Endometrium (tissue), 2 donors: ENCODE data around the gene ITGBL1.

Experiments used
- FAIRE-seq: peaks from 2 replicates; lab custom pipeline; 2012; peaks lifted over from hg19 to GRCh38; lab: Jason Lieb, UNC
- donor health status: control.
- donor health status: control.

Gene ITGBL1

DNA sequence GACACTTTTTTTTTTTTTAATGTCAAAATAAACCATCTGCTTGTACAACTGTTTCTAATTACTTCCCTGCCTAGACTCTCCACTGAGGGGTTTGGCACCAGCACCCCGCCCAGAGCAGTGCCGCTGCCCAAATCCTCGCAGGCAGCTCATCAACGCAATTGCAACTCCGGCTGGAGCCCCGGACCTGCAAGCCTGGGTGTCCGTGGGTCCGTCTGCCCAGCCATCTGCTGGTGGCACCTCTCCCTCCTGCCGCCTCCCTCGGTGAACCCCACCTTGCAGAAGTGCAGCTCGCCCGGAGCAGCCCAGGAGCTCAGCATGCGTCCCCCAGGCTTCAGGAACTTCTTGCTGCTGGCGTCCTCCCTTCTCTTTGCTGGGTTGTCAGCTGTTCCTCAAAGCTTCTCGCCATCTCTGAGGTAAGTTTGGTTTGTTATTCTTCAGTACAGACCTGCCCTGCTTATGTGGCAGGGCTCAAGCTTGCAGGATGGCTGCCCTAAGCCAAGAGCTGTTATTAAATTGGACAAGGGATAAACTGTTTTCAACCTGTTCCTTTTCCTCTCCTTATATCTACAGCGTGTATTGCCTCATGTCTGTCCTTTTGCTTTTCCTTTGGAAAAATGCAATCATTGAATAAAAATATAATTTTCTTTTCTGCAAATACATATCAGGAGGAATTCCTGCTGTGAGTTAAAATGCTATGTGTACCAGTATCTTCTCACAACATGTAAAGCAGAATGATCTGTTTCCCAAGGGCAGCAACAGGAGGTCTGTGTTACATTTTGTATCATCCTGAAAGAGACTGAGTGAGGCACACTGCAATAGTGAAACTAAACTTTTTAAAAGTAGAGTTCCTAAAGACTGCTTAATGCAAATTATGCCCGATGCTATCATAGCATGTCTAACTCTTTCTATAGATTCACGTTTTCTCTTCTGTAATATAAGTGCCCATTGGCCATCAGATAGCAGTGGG lies at the start of gene ITGBL1:
ITGBL1 (plus strand) TSS at position 157 of the 967 bp plus-strand sequence; CDS start at position 316, 159 bp downstream.
- FAIRE-seq: no peak

- FAIRE-seq: no peak
Observed at GRCh38 chr13:101406791-101407190, 45.7 kb upstream of the ITGBL1 start.

- FAIRE-seq: no peak
Observed at GRCh38 chr13:101408154-101408553, 44.3 kb upstream of the ITGBL1 start.

DNA sequence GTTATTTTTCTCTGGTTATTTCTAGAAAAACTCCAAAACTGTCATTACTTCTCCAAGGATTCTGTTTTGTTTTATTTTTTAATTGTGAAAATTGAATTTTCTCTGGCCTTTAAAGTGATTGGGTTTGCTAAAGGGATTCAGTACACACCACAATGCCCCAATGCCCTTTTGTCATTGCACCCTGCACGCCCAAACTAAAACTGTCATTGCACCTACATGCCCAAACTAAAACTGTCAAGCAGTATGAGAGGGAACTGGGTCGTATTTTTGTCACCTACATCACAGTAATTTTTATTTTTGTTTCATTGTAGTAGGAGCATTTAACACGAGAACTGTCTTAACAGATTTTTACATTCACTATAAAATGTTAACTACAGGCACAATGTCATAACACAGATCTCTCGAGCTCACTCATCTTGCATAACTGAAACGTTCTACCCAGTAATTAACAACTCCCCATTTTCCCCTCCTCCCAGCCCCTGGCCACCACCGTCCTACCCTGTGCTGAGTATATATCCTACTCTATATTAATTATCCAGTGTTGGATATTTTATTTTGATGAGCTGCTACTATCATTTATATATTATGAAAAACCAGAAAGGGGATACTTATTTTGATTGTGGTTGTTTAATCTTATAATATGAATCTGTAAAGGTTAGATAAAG lies 43.4 kb upstream of the ITGBL1 start:
- FAIRE-seq: no peak

- FAIRE-seq: no peak
Observed at GRCh38 chr13:101412076-101412475, 40.4 kb upstream of the ITGBL1 start.

DNA sequence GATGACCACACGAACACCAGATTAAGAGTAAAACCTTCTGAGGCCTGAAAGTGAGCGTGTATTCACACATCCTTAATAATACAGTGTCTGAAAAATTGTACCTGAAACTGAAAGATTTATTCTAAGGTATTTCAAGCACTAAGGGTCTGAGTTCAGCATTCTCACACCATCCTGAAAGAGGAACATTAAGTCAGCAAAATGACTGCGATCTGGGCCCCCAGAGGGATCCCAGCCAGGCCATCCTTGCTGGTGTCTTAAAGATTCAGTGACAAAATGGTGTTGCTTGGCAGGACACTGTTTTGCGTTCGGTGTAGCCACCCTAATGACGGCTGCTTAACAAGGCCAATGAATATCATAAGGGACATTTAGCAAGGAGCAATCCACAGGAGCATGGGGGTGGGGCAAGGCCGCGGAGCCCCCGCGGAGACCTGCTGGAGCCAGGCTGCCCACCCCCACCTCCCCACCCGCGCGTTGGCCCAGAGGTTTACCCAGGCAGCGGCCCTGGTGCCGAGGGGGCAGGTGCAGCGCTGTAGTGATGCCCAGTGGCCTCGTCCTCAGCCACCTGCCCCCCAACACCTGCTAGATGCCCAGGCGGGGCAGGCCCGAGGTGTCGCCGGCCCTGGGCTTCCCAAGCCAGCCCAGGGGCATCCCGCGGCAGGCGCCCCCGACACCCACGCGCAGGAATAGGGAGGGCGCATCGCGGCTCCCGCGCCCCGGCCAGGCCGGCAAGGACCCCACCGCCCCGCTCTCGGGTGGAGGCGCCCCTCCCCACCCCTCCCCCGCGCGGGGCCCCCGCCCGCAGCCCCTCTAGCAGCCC lies 36.9 kb upstream of the ITGBL1 start:
- no peak for FAIRE-seq

GRCh38 chr13:101416181-101417042 lies 36.1 kb upstream of the ITGBL1 start, which contains the start of gene NALCN:
NALCN (minus strand) TSS chr13:101416508; CDS start chr13:101399126, 17,382 bp downstream.
- no peak for FAIRE-seq

GRCh38 chr13:101417043-101417406 lies 35.5 kb upstream of the ITGBL1 start:
- FAIRE-seq: no peak

- no peak for FAIRE-seq
Observed at GRCh38 chr13:101417501-101417900, 35.0 kb upstream of the ITGBL1 start.

GRCh38 chr13:101423872-101424271 lies 28.6 kb upstream of the ITGBL1 start:
- FAIRE-seq: no peak

DNA sequence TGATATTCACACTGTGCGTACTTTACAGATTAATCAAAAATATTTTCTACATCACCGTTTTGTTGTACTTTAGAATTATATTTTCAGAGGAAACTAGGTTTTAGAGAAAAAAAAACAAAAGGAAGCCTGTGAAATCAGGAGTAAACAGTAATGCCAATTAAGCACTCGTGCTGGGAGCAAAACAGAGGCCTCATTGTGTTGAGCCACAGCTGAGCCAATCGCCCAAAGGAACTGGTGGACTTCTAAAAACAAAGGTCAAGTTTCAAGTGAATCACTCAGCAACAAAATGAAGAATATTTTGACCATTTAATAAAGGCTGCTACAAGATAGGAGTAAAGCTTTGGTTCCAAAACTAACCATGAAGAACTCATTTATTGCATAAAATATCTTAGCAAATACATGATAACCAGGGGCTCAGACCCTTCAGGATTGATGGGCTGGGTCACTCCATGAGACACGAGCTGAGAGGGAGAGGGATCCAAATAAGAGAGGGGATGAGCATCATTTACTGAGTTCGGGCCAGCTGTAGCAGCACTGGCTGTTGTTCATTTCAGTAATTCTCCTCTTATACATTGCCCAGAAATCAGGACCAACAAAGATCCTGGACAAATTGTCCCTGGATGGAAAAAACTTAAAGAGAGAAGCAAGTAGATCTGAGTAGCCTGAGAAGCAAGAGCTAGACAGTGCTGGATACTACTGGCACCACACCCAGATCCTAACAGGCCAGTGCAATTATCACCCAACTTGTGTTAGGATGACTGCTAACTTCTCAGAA lies 27.9 kb upstream of the ITGBL1 start:
- no peak for FAIRE-seq

DNA sequence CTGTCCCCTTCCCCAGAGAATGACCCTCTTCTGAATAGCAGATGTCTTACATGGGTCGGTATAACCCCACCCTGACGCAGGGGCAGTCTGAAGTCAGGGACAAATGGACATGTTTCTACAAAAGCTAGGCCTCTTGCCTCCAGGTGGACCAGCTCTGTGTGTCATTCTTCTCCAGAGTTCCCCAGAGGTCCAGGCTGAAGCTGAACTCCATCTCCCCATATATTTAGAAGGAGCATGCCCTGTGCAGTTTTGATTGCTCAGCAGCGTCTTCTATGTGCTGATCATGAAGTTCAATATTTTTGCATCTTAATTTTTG lies 27.4 kb upstream of the ITGBL1 start:
- no peak for FAIRE-seq

GRCh38 chr13:101425623-101426022 lies 26.9 kb upstream of the ITGBL1 start:
- FAIRE-seq: no peak

DNA sequence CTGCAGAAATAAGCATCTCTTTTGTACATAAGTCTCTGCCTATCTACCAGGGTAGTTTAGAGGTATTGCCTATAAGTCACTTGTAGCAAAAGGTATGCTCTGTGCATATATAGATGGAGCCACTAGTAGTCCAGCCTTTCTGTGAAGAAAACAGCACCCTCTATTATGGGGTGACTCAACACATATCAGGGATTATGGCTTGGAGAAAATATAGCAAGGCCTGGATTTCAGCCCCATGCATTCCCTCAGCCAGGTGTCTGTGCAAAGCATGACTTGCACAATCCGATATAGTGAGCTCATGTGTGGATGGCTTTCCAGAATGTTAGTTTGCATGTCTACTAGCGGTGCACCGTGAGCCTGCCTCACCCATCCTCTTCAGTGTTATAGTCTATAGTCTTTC lies 22.7 kb upstream of the ITGBL1 start:
- no peak for FAIRE-seq

DNA sequence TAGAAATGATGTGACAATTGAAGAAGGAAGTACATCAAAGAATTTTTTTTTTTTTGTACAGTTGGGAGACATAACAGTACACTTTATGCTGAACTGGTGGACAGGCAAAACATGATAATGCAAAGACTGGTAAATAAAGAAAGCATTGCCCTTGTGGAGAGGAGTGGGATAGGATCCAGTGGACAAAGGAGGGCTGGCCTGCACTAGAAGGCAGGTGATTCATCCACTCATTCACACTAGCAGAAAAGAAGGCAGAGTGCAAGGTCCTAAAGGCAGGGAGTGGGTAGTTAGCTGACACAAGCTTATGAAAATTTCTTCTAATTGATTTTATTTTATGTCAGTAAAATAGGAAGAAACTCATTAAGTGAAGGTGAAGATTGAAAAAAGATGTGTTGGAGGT lies 18.6 kb upstream of the ITGBL1 start:
- FAIRE-seq: no peak

- no peak for FAIRE-seq
Observed at GRCh38 chr13:101434486-101434885, 18.0 kb upstream of the ITGBL1 start.

DNA sequence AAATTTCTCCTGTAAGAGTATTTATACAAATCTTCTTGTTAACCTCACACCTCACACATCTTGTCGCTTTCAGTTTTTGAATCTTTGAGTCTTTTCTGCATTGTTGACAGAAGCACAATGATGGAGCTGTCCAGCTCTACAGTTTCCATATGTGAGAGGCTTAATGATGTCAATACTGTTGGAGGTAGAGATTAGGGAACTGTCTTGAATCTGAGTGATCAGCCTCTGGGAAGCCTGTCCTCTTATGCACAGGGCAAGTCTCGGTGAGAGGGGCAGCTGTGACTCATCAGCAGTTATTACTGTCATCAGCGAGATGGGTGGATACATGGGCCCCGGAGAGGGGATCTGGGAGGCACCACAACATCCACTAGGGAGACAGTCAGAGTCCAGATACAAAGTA lies 4.6 kb upstream of the ITGBL1 start:
- FAIRE-seq: no peak

DNA sequence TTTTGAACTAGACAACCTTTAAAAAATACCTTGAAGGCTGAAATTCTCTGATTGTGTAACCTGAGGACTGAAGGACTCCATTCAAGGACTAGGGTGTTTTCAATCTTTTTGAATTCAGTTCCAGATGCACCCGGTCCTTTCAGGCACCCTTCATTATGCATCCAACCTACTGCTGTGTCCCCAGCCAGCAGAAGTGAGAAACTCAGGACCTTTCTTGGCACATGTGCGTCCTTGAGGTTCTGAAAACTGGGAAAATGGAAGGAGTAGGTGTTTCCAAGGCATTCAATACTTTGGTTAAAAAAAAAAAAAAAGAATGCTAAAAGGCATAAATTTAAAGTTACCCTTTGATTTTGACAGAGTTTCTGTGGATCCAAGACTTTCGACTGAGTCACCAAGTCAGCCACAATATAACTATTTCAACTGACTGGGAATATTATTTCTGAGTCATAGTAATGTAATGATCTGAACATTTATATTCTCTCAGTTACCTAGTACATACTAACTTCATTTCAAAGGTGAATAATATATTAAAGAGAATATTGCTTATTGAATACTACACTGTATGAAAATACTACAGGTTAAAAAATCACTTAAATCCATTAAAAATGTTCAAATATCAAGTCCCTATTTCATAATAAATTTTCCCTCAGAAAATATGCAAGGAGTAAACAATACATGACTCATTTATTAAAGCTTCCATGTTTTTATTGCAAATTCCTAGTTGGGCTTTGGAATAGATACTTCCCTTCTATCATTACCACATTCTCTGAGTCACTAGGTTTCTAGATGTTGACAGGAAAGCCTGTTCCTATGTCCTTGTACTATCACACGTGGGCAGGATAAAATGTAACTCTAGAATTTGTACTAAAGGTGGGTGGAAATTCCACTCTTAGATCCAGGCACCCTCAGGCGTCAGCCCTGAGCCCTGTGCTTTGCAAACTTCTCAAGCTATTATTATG lies 2.4 kb upstream of the ITGBL1 start:
- no peak for FAIRE-seq

DNA sequence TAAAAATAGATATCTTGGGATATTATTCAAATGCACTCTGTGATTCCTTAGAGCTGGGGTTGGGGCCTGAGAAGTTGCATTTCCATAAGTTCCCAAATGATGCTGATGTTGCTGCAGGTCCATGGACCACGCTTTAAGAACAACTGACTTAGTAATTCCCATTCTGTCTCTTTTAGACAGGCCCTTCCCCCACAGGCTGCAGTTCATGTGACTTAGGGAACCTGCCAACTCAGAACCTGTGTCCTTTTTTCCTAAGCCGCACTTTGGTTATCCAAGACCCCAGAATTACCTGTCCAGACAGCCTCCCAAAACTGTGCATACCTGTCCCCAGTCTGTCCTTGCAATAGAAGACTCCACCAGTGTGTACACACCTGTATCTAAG lies 1.7 kb upstream of the ITGBL1 start:
- FAIRE-seq: no peak

GRCh38 chr13:101451641-101452040 lies 834 bp upstream of the ITGBL1 start:
- FAIRE-seq: no peak
